GM12878 (cell line): ENCODE measurements around the gene FGFBP1. TPM values are rescaled to one million over a fixed set of nuclear protein-coding genes. Genes with fewer than 3 reads are reported as not detected.

Experiments used
- ATAC-seq: fragments of 200-7000 bp; cut with Tn5 transposase; 3 replicates; pipeline ENCODE4 v1.9.1; 2020; ENCODE audit warnings: mild to moderate bottlenecking, moderate library complexity
- BruUV-seq: library from RNA; stranded (reverse); fragments of 400-500 nt; replicated peaks from 2 replicates; lab custom pipeline; 2021; lab: Mats Ljungman, UMichigan
- CTCF ChIA-PET: fragments of 300-600 bp; sonication (Branson Sonifier 250); formaldehyde crosslinking; extraction: SDS; loops from one replicate; lab custom pipeline; 2021; ENCODE audit warnings: inconsistent platforms; lab: Yijun Ruan, JAX
- POLR2A ChIA-PET: fragments of 350-600 bp; formaldehyde crosslinking; extraction: SDS; loops from one replicate; lab custom pipeline; 2021; ENCODE audit warnings: inconsistent platforms; lab: Charles Lee
- RAD21 ChIA-PET: fragments of 300-600 bp; sonication (Branson Sonifier 250); formaldehyde crosslinking; loops from one replicate; lab custom pipeline; 2023; ENCODE audit warnings: antibody characterized with exemption; ENCODE audit not compliant: unreplicated experiment; lab: Charles Lee
- SMC1A ChIA-PET: fragments of 300-600 bp; sonication (Branson Sonifier 250); formaldehyde crosslinking; loops from one replicate; lab custom pipeline; 2023; ENCODE audit not compliant: unreplicated experiment, uncharacterized antibody; lab: Charles Lee
- DNase-seq: peaks from one replicate; pipeline ENCODE4 v3.0.0-alpha.2; 2011; ENCODE audit warnings: low read depth, low spot score
- FAIRE-seq: peaks from 3 replicates; lab custom pipeline; 2011; peaks lifted over from hg19 to GRCh38; lab: Jason Lieb, UNC
- H2AFZ ChIP-seq: 2 replicates; pipeline ENCODE4 v1.6.0; 2011; ENCODE audit warnings: low read depth, low read length, control low read depth; ENCODE audit not compliant: control insufficient read depth
- H3K27ac ChIP-seq: 2 replicates; pipeline ENCODE4 v1.5.1; 2011; ENCODE audit warnings: control low read depth; ENCODE audit not compliant: control insufficient read depth, insufficient read depth
- H3K27me3 ChIP-seq, 2 experiments: replicated peaks in 1 of 2; 2 replicates each; pipeline versions ENCODE4 v1.6.0 to v1.6.1; 2011; ENCODE audit warnings: low read length in 1 of 2; ENCODE audit not compliant: control insufficient read depth in 2 of 2, insufficient read depth in 2 of 2
- H3K36me3 ChIP-seq, 2 experiments: 2 replicates each; pipeline ENCODE4 v1.5.1; 2011; ENCODE audit warnings: low read length in 1 of 2; ENCODE audit not compliant: control insufficient read depth in 2 of 2, insufficient read depth in 2 of 2
- H3K4me1 ChIP-seq: 2 replicates; pipeline ENCODE4 v1.6.1; 2011; ENCODE audit warnings: mild to moderate bottlenecking, low read length, moderate library complexity, mixed read lengths; ENCODE audit not compliant: control insufficient read depth, insufficient read depth
- H3K4me2 ChIP-seq: 2 replicates; pipeline ENCODE4 v1.6.0; 2011; ENCODE audit warnings: control low read depth; ENCODE audit not compliant: control insufficient read depth, insufficient read depth
- H3K4me3 ChIP-seq: fragments of 200-600 bp; sonication (generic); 2 replicates; pipeline ENCODE4 v1.5.1; 2016
- H3K79me2 ChIP-seq: 2 replicates; pipeline ENCODE4 v1.6.0; 2011; ENCODE audit warnings: low read length; ENCODE audit not compliant: control insufficient read depth, insufficient read depth
- H3K9ac ChIP-seq: 2 replicates; pipeline ENCODE4 v1.8.0; 2011; ENCODE audit warnings: low read length, control low read depth, mixed read lengths; ENCODE audit not compliant: control insufficient read depth, insufficient read depth
- H3K9me3 ChIP-seq: replicated peaks from 3 replicates; pipeline ENCODE4 v1.5.1; 2011; ENCODE audit warnings: mild to moderate bottlenecking, low read length; ENCODE audit not compliant: control insufficient read depth, insufficient read depth
- H4K20me1 ChIP-seq: 2 replicates; pipeline ENCODE4 v1.6.0; 2011; ENCODE audit not compliant: control insufficient read depth, insufficient read depth
- CREB1 ChIP-seq: IDR thresholded peaks from 2 replicates; pipeline ENCODE4 v1.6.1; 2012; ENCODE audit warnings: low read depth, mild to moderate bottlenecking, inconsistent platforms
- FOS ChIP-seq: IDR thresholded peaks from 3 replicates; pipeline ENCODE4 v1.6.1; 2011; ENCODE audit warnings: borderline replicate concordance; ENCODE audit not compliant: insufficient read length; ENCODE audit errors: extremely low read depth
- KDM1A ChIP-seq: fragments of 200-600 bp; sonication (generic); IDR thresholded peaks from 2 replicates; pipeline ENCODE4 v1.6.1; 2016; ENCODE audit warnings: borderline replicate concordance
- PAX5 ChIP-seq: IDR thresholded peaks from 2 replicates; pipeline ENCODE4 v1.6.1; 2011; ENCODE audit warnings: low read depth, low read length, borderline replicate concordance
- PML ChIP-seq: IDR thresholded peaks from 2 replicates; pipeline ENCODE4 v1.6.1; 2012; ENCODE audit warnings: low read length, inconsistent platforms
- POU2F2 ChIP-seq: IDR thresholded peaks from 3 replicates; pipeline ENCODE4 v1.6.1; 2011; ENCODE audit warnings: low read depth, mild to moderate bottlenecking, low read length, borderline replicate concordance
- STAT1 ChIP-seq: fragments of 450-650 bp; conservative IDR thresholded peaks from 2 replicates; pipeline ENCODE4 v1.6.1; 2014; ENCODE audit warnings: antibody characterized with exemption, mild to moderate bottlenecking
- WGBS: methylation state at CpG from one replicate; pipeline ENCODE4 v1.1.6; 2016; ENCODE audit warnings: low lambda C conversion rate; ENCODE audit not compliant: insufficient replicate concordance, insufficient coverage; ENCODE audit errors: missing lambda C conversion rate; 5-methylcytosine and 5-hydroxymethylcytosine counted together
- in situ Hi-C: fragments of 300-500 bp; cut with MboI; formaldehyde crosslinking; loops from 9 replicates; pipeline ENCODE4 v1.14.3; 2018; ENCODE audit warnings: mixed read lengths
- intact Hi-C: fragments of 100-400 bp; cut with micrococcal nuclease; formaldehyde crosslinking; loops from one replicate; pipeline ENCODE4 v1.14.2; 2022; ENCODE audit not compliant: unreplicated experiment
- polyA plus RNA-seq, 11 experiments: library from polyadenylated mRNA; depleted of rRNA in 4 of 11; unstranded in 6 of 11; stranded (reverse) in 5 of 11; fragments of >200 nt; fragmentation: Nextera tagmentation in 4 of 11; fragmentation: Illumina TruSeq in 1 of 11; extraction: Ambion mirVana in 4 of 11; extraction: Trizol in 1 of 11; gene quantifications; 1 replicate in 1 of 11; 2 replicates in 10 of 11; pipeline versions ENCODE4 v1.2.1 to v1.2.3, GENCODE V29; 2011 to 2016; ENCODE audit warnings: inconsistent platforms in 2 of 11, missing spikeins in 2 of 11, low read depth in 1 of 11
- total RNA-seq, 4 experiments: library from RNA; depleted of rRNA in 3 of 4; stranded (reverse); fragments of >200 nt in 3 of 4; fragmentation: Illumina TruSeq in 1 of 4; extraction: Trizol in 1 of 4; gene quantifications; 2 replicates each; pipeline versions ENCODE4 v1.2.1 to v1.2.3, GENCODE V29; 2013 to 2021
- TF ChIP-seq, protein P1 (sequence below): IDR thresholded peaks from 2 replicates; pipeline ENCODE4 v1.6.1; 2012; ENCODE audit warnings: low read depth, low read length, improper control_type of control experiment
- TF ChIP-seq, protein P2 (sequence below): IDR thresholded peaks from 2 replicates; pipeline ENCODE4 v1.6.1; 2011; ENCODE audit warnings: low read depth, low read length, improper control_type of control experiment, borderline replicate concordance
- TF ChIP-seq, protein P3 (sequence below): fragments of 450-650 bp; IDR thresholded peaks from 2 replicates; pipeline ENCODE4 v1.6.1; 2014; ENCODE audit warnings: mild to moderate bottlenecking
- TF ChIP-seq, protein P4 (sequence below): fragments of 450-650 bp; IDR thresholded peaks from 2 replicates; pipeline ENCODE4 v1.6.1; 2017; ENCODE audit warnings: mild to moderate bottlenecking

FGFBP1 gene
- total and polyA plus RNA-seq, 10 of the 15 experiments (the other 5 are each of a cell fraction or from before 2014, with no cell fraction given), result 0.09 to 0.11 (median 0.09) TPM; not detected in 7

DNA sequence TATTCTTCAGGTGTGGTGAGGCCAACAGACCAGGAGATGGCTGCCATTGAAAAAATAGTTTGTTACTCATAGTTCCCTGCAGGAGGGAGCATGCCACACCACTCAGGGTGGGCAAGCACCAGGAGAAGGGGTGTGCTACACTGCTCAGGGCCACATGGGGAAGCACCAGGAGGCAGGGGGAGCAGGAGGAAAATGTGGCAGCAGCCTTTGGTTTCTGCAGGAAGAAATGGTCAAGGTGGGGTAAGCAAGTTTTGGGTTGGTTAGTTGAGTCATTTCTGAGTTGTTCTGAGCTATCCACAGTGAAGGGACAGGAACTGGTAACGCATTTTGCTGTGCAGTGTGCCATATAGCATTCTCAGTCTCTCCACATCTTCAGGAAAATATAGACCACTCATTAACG, 23.8 kb downstream of the FGFBP1 start (continued):
- TF ChIP-seq, protein P1, sequence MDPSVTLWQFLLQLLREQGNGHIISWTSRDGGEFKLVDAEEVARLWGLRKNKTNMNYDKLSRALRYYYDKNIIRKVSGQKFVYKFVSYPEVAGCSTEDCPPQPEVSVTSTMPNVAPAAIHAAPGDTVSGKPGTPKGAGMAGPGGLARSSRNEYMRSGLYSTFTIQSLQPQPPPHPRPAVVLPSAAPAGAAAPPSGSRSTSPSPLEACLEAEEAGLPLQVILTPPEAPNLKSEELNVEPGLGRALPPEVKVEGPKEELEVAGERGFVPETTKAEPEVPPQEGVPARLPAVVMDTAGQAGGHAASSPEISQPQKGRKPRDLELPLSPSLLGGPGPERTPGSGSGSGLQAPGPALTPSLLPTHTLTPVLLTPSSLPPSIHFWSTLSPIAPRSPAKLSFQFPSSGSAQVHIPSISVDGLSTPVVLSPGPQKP, result no peak
- TF ChIP-seq, protein P2, sequence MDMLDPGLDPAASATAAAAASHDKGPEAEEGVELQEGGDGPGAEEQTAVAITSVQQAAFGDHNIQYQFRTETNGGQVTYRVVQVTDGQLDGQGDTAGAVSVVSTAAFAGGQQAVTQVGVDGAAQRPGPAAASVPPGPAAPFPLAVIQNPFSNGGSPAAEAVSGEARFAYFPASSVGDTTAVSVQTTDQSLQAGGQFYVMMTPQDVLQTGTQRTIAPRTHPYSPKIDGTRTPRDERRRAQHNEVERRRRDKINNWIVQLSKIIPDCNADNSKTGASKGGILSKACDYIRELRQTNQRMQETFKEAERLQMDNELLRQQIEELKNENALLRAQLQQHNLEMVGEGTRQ, result no peak
- TF ChIP-seq FOS (no peak), PML (no peak), POU2F2 (no peak)

DNA sequence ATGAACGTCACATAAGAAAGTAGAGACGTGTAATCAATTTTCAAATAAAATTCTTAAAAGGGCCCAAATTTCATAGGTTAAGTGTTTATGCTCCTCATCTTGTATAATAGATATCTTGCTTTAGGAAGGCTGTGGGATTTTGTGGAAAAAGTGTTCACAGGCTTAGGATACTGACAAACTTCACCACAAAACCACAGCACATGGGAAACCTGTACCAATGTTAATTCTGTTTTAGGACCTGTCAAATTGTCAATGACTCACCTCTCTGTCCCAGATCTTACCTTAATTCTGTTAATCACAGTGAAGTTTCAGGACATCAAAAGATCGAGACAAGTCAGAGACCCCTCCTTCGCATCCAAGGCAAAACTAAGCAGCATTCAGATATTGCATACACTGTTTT, 24.2 kb downstream of the FGFBP1 start:
- FAIRE-seq, result no peak

More for the DNA sequence above, 24.2 kb downstream of the FGFBP1 start:
- H3K9me3 ChIP-seq, result no peaks in the 10 kb centered on the region
- POLR2A ChIA-PET, result no interaction called here
- RAD21 ChIA-PET, result no interaction called here
- WGBS, result 51% methylated on average over 4 of the region's 4 CpGs
- BruUV-seq, result no TSS peak
- H3K79me2 ChIP-seq, result no peaks in the 10 kb centered on the region
- H2AFZ ChIP-seq, result no peak overlapping the region
- no peaks in the 10 kb centered on the region for H3K36me3 ChIP-seq
- no peak overlapping the region for H3K27ac ChIP-seq
- no peak for DNase-seq
- H4K20me1 ChIP-seq, result no peaks in the 10 kb centered on the region
- TF ChIP-seq CREB1 (no peak), PAX5 (no peak), KDM1A (no peak), STAT1 (no peak)
- TF ChIP-seq, protein P3, sequence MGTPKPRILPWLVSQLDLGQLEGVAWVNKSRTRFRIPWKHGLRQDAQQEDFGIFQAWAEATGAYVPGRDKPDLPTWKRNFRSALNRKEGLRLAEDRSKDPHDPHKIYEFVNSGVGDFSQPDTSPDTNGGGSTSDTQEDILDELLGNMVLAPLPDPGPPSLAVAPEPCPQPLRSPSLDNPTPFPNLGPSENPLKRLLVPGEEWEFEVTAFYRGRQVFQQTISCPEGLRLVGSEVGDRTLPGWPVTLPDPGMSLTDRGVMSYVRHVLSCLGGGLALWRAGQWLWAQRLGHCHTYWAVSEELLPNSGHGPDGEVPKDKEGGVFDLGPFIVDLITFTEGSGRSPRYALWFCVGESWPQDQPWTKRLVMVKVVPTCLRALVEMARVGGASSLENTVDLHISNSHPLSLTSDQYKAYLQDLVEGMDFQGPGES, result no peak
- TF ChIP-seq, protein P4, sequence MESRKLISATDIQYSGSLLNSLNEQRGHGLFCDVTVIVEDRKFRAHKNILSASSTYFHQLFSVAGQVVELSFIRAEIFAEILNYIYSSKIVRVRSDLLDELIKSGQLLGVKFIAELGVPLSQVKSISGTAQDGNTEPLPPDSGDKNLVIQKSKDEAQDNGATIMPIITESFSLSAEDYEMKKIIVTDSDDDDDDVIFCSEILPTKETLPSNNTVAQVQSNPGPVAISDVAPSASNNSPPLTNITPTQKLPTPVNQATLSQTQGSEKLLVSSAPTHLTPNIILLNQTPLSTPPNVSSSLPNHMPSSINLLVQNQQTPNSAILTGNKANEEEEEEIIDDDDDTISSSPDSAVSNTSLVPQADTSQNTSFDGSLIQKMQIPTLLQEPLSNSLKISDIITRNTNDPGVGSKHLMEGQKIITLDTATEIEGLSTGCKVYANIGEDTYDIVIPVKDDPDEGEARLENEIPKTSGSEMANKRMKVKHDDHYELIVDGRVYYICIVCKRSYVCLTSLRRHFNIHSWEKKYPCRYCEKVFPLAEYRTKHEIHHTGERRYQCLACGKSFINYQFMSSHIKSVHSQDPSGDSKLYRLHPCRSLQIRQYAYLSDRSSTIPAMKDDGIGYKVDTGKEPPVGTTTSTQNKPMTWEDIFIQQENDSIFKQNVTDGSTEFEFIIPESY, result no peak
- no peak overlapping the region for H3K9ac ChIP-seq
- CTCF ChIA-PET, result interaction anchor here (1.1 kb wide), 1 partner anchor 34 kb away, joined by 3 read pairs; no protein-coding TSS in a partner anchor
- in situ Hi-C loops (no loop called here), intact Hi-C loops (no loop called here)
- no peak overlapping the region for H3K4me2 ChIP-seq
- no peaks in the 10 kb centered on the region for H3K4me1 ChIP-seq
- no peaks in the 10 kb centered on the region; a peak in 1 of 4 replicates for H3K27me3 ChIP-seq
- ATAC-seq, result no peak
- H3K4me3 ChIP-seq, result no peak overlapping the region
- SMC1A ChIA-PET, result interaction anchor here (2.0 kb wide), 1 partner anchor 32 kb away, joined by 5 read pairs; no protein-coding TSS in a partner anchor
